ENCODE data around the gene UNK.

DNA sequence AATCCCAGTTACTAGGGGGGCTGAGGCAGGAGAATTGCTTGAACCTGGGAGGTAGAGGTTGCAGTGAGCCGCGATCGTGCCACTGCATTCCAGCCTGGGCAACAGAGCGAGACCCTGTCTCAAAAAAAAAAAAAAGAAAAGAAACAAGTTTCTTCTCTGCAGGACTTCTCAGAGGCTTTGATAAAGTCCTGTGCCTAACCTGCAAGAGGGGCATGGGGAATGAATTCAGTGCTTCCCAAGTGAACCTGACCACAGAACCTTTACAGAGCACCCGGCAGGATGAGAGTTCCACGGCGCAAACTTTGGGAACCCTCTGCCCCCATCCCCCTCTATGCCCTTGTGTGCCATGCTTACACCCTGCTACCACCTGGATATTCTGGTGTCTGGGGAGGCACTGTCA lies 45.4 kb upstream of the UNK start:
- TF ChIP-seq EP300 (IDR thresholded peaks at IDR 0.05) (no peak), POLR2A (IDR thresholded peaks at IDR 0.05) (no peak), POLR2AphosphoS5 (IDR thresholded peaks at IDR 0.05) (no peak)
- TF ChIP-seq, protein P1, sequence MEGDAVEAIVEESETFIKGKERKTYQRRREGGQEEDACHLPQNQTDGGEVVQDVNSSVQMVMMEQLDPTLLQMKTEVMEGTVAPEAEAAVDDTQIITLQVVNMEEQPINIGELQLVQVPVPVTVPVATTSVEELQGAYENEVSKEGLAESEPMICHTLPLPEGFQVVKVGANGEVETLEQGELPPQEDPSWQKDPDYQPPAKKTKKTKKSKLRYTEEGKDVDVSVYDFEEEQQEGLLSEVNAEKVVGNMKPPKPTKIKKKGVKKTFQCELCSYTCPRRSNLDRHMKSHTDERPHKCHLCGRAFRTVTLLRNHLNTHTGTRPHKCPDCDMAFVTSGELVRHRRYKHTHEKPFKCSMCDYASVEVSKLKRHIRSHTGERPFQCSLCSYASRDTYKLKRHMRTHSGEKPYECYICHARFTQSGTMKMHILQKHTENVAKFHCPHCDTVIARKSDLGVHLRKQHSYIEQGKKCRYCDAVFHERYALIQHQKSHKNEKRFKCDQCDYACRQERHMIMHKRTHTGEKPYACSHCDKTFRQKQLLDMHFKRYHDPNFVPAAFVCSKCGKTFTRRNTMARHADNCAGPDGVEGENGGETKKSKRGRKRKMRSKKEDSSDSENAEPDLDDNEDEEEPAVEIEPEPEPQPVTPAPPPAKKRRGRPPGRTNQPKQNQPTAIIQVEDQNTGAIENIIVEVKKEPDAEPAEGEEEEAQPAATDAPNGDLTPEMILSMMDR (IDR thresholded peaks at IDR 0.05) = no peak
